Fibroblast of peridontal ligament (primary cell): Measurements from ENCODE around the gene CDA.
A peak's percentile ranks its signal among the peaks of the same experiment; 100 is the strongest.

ENCODE experiments used
- DNase-seq: peaks from one replicate; pipeline ENCODE4 v3.0.0-alpha.2; 2010; ENCODE audit errors: extremely low read depth

CDA gene

DNA sequence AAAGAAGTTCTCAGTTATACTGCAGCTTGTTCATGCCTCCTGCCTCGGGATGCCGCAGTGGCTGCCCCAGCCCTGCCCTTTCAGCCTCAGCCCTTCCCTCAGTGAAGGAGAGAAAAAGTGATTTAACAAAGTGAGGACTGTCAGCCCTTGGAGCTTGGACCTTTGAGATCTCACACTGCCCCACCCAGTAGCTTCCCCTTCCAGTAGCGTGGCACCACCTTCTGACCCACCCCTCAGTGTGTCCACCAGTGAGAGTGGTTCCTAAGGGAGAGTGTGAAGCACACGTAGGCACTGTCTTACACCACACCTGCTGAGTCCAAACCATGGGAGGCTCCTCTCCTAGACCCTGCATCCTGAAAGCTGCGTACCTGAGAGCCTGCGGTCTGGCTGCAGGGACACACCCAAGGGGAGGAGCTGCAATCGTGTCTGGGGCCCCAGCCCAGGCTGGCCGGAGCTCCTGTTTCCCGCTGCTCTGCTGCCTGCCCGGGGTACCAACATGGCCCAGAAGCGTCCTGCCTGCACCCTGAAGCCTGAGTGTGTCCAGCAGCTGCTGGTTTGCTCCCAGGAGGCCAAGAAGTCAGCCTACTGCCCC lies at the start of gene CDA:
Gene CDA, plus strand, starts transcription at position 464 of the 592 bp plus-strand sequence. Its CDS starts 33 bp downstream, at position 497.
- DNase-seq = no peak

- DNase-seq = peak; percentile 23
These were observed 48.6 kb upstream of the CDA start for GRCh38 chr1:20540281-20540680.

DNA sequence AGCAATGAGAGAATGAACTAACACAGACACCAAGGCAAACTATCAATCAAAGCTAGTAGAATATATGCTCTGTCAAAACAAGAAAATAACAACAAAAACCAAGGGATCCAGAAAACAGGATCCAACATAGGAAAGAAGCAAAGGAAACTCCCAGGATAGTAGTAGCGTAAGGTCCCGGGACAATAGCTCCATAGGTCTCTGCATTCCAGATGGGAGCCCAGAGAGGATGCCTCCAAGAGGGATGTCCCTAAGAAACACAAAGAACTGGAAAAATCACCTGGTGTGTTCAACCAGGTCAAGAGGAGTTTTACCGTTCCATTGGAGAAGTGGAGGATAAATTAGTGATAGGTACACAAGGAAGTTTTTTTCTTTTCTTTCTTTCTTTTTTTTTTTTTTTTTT lies 42.3 kb upstream of the CDA start:
- DNase-seq = no peak

DNA sequence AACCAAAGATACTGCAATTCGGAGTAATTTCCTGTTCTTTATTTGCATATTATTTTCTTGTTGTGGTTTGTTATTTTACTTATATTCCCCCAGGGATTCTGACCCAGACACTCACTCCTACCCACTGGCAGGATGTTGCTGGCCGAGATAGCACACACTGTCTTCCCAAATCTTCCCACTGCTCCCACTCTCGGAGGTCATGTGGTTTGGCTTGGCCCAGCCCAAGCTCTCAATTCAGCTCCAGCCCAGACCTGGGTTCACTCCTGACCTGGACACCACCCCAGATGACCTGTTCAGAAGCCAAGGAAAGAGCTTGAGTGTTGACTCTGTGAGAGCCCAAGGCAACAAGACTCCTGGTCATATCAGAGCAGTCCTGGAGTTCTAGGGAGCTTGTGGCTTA lies 37.7 kb upstream of the CDA start:
- no peak for DNase-seq

DNA sequence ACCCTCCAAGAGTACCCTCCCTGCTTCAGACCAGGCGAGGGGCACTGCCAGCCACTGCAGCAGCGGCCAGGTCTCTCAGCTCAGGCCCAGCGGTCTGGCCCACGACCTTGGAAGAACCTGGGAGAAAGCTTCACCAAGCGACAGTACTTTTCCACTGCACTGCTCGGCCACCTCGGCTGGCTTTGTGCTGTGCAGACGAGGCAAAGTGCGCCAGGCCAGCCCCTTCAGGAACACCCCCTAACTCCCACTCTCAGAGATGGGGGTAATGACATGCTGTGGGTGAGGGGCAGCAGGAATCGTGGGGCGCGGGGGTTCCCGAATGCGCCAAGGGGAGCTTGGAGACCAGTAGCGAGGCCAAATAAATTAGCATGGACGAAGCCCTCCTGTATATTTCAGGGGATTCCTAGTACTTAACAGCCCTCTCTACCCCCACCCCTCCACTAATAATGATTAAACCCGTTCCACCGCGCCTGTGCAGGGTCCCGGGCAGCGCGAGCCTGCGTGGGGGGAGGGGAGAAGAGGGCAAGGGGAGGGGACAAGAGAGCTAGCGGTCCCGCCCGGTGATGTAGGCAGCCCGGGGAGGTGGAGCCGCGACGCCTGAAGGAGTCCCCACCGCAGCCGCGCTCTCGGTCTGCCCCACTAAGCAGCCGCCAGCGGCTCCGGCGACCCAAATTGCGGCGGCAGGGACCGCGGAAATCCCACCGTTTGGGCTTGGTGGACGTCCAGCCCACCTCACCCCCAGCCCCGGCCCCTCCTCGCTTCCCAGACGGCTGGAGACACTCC lies 36.8 kb upstream of the CDA start, which contains the start of gene FAM43B:
Gene FAM43B, plus strand, starts transcription at position 629 of the 783 bp plus-strand sequence. CDS start 401 bp downstream, outside the sequence.
- no peak for DNase-seq

DNA sequence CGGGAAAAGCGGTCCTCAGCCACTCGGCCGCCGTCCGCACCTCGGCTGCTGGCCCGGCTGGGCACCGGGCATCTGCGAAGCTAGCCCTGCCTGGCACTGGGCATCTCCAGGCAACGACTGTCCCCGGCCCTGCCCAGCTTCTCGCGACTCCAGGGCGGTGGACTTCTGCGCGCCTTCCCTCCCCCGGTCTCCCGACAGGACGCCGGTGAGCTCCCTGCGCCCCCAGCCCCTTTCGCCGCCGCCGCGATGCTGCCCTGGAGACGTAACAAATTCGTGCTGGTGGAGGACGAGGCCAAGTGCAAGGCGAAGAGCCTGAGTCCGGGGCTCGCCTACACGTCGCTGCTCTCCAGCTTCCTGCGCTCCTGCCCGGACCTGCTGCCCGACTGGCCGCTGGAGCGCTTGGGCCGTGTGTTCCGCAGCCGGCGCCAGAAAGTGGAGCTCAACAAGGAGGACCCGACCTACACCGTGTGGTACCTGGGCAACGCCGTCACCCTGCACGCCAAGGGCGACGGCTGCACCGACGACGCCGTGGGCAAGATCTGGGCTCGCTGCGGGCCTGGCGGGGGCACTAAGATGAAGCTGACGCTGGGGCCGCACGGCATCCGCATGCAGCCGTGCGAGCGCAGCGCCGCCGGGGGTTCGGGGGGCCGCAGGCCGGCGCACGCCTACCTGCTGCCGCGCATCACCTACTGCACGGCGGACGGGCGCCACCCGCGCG lies 36.0 kb upstream of the CDA start:
- peak; percentile 8 for DNase-seq

DNA sequence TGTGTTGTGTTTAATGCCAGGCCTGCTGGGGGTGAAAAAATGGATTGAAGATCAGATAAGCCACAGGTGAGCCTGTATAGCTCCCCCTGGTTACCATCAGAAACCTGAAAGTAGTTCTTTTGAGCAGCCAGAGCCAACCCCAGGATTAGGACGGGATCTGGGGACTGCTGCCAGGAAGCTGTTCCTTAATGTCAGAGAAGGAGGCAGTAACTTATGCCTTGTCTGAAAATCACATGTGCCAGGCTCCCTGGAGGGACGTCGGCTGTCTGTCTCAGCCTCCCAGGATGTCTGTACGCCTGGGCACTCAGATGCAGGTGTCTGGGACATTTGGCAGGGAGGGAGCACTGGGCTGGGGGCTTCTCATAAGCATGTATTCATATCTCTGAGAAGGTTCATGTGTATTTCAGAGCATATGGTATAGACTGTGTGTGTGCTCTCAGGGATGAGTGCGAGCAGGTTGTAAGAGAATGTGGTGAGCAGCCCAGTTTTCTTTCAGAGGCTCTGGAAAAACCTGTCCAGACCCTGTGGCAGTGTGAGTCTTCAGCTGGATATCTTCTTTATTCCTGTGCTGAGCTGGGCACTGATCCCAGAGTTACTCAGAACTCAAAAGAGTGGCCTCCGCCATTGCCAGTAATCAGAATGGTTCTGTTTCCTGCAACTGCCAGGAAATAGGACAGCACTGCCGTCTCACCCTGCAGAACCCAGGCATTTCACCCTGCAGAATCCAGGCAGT lies 33.7 kb upstream of the CDA start:
- DNase-seq = no peak

GRCh38 chr1:20555758-20556120 lies 33.2 kb upstream of the CDA start:
- no peak for DNase-seq

GRCh38 chr1:20558191-20558590 lies 30.7 kb upstream of the CDA start:
- no peak for DNase-seq

GRCh38 chr1:20560966-20561365 lies 27.9 kb upstream of the CDA start:
- DNase-seq = no peak

DNA sequence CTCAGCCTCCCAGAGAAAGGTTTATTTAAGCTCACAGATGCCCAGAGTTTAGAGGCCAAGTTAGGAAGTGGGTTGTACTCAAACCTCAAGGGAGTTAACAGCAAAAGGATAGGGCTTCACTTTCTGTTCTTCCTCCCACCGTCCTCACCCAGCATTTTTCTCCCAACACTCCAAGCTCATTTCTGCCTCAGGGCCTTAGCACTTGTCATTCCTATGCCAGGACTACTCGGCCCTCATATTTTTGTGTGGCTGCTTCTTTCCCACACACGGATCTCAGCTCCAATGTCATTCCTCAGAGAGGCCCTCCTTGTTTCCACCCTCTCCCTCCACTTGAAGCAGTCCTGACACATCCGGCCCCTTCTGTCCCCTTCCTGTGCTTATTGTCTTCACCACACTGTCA lies 23.7 kb upstream of the CDA start:
- no peak for DNase-seq

GRCh38 chr1:20569523-20570098 lies 19.3 kb upstream of the CDA start:
- no peak for DNase-seq

DNA sequence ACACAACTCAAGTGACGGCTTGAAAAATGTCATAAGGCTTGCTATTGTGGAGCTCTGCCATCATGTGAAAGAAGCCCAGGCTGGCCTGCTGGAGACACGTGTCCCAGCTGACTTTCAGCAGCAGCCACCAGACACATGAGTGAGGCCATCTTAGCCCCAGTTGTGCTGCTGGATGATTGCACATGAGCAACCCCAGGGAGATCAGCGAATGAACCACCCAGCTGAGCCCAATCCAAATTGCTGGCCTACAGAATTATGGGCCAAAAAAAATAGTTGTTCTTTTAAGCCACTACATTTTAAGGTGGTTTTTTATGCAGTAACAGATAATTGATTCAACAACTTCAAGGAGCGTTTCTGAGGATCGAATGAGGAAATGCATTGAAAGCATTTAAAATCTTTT lies 17.5 kb upstream of the CDA start:
- no peak for DNase-seq

DNA sequence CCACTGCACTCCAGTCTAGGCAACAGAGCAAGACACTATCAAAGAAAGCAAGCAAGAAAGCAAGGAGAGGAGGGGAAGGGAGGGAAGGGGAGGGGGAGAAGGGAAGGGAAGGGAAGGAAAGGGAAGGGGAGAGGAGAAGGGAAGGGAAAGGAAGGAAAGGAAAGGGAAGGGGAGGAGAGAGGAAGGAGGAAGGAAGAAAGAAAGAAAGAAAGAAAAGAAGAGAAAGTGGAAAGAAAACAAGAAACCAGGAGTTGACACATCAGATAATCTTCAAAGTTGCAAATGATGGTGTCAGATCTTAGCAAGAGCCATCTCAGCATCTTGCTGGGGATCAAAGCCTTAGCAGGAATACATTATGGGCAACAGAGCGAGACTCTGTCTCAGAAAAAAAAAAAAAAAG lies 14.9 kb upstream of the CDA start:
- DNase-seq = no peak

DNA sequence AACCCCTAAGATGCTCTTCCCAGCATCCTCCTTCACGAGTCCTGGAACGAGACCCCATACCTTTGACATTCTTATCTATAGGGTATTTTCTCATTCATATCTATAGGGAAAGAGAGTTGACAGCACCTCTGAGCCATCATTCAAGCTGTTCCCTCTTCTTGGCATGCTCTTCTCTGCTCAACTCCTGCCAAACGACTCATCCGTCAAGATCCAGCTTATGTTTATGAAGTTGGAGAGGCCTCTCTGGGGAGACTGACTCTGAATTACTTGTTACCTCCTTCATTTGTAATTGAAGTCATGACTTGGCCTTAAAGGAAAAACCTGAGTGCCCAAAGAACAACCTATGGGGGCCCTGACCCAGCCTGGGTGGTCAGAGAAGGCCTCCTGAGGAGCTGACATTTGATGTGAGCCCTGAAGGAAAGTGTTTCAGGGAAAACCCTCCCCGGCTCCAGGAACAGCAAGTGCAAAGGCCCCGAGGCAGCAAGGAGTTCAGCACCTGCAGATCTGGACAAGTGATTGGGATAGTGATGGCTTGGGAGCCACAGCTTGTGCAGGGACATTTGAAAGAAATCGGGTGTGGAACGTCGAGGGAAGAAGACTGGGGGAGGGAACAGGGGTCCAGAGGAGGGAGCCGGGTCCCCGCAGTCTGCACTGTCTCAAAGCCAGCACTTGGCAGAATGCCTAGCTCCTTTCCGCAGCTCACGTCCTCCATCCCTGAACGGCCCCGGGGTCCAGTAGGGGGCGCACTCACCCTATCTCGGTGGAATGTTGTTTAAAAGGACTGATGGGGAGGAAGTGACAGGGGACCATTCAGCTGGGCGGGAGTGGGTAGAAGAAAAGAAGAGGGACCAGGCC lies 14.0 kb upstream of the CDA start:
- DNase-seq = peak; percentile 63

- no peak for DNase-seq
These were observed 13.2 kb upstream of the CDA start for GRCh38 chr1:20575541-20576336.

GRCh38 chr1:20578062-20578461 lies 10.8 kb upstream of the CDA start:
- DNase-seq = no peak

GRCh38 chr1:20578721-20579395 lies 10.0 kb upstream of the CDA start:
- peak; percentile 19 for DNase-seq

- peak; percentile 27 for DNase-seq
These were observed 4.0 kb upstream of the CDA start for GRCh38 chr1:20584890-20585289.
